Endothelial cell of umbilical vein (primary cell): ENCODE results near the gene SSNA1. TPM values are rescaled to one million over a fixed set of nuclear protein-coding genes. Genes with fewer than 3 reads are reported as not detected.

Source experiments
- BruUV-seq: library from RNA; stranded (reverse); fragments of 400-500 nt; replicated peaks from 2 replicates; lab custom pipeline; 2021; lab: Mats Ljungman, UMichigan
- CTCF ChIA-PET: fragments of 300-600, 350-600 bp; sonication (Branson Sonifier 250); formaldehyde crosslinking; loops from one replicate; lab custom pipeline; 2021; ENCODE audit warnings: antibody characterized with exemption, inconsistent platforms; lab: Charles Lee
- POLR2A ChIA-PET: fragments of 300-600, 350-600 bp; sonication (Branson Sonifier 250); formaldehyde crosslinking; loops from one replicate; lab custom pipeline; 2021; ENCODE audit warnings: antibody characterized with exemption, inconsistent platforms; lab: Charles Lee
- DNase-seq: peaks from one replicate; pipeline ENCODE4 v3.0.0-alpha.2; 2011; ENCODE audit warnings: low read depth, low spot score
- FAIRE-seq: peaks from 2 replicates; lab custom pipeline; 2011; peaks lifted over from hg19 to GRCh38; lab: Jason Lieb, UNC
- H2AFZ ChIP-seq: 2 replicates; pipeline ENCODE4 v1.6.0; 2012; ENCODE audit warnings: low read depth, low read length, control low read depth, inconsistent platforms
- H3K27ac ChIP-seq: 2 replicates; pipeline ENCODE4 v1.5.1; 2011; ENCODE audit warnings: low read depth, mild to moderate bottlenecking, control low read depth, low read length, moderate library complexity; ENCODE audit not compliant: insufficient read depth
- H3K27me3 ChIP-seq, 2 experiments: 2 replicates each; pipeline versions ENCODE4 v1.6.0 to v1.6.1; 2011; ENCODE audit warnings: low read length in 2 of 2, mixed read lengths in 1 of 2; ENCODE audit not compliant: control insufficient read depth in 2 of 2, insufficient read depth in 2 of 2
- H3K36me3 ChIP-seq, 2 experiments: 2 replicates in 1 of 2; 3 replicates in 1 of 2; pipeline ENCODE4 v1.5.1; 2011; ENCODE audit warnings: low read length in 2 of 2, mild to moderate bottlenecking in 1 of 2, moderate library complexity in 1 of 2; ENCODE audit not compliant: control insufficient read depth in 2 of 2, insufficient read depth in 2 of 2; ENCODE audit errors: extremely low read depth in 1 of 2
- H3K4me1 ChIP-seq: 3 replicates; pipeline ENCODE4 v1.5.1; 2011; ENCODE audit warnings: mild to moderate bottlenecking, low read length; ENCODE audit not compliant: control insufficient read depth, insufficient read depth; ENCODE audit errors: extremely low read depth
- H3K4me2 ChIP-seq: 2 replicates; pipeline ENCODE4 v1.6.1; 2011; ENCODE audit warnings: low read length, control low read depth, mixed read lengths; ENCODE audit not compliant: insufficient read depth
- H3K4me3 ChIP-seq, 3 experiments: fragments of 200-600 bp in 1 of 3; sonication (generic), shearing (Covaris generic) in 1 of 3; replicated peaks in 1 of 3; 2 replicates each; pipeline ENCODE4 v1.5.1; 2011 to 2016; ENCODE audit warnings: control low read depth in 3 of 3, low read length in 3 of 3, mild to moderate bottlenecking in 2 of 3, inconsistent platforms in 1 of 3, low read depth in 1 of 3, moderate library complexity in 1 of 3; ENCODE audit not compliant: insufficient read depth in 1 of 3
- H3K79me2 ChIP-seq: 2 replicates; pipeline ENCODE4 v1.6.0; 2012; ENCODE audit warnings: low read length, inconsistent platforms; ENCODE audit not compliant: control insufficient read depth, insufficient read depth
- H3K9ac ChIP-seq: replicated peaks from 2 replicates; pipeline ENCODE3; 2011; ENCODE audit warnings: low read length, control low read depth; ENCODE audit not compliant: insufficient read depth; ENCODE audit errors: extremely low read depth
- H3K9me1 ChIP-seq: replicated peaks from 3 replicates; pipeline ENCODE4 v1.6.0; 2011; ENCODE audit warnings: mild to moderate bottlenecking, low read length; ENCODE audit not compliant: control insufficient read depth, insufficient read depth; ENCODE audit errors: extremely low read depth
- H3K9me3 ChIP-seq: replicated peaks from 2 replicates; pipeline ENCODE4 v1.5.1; 2012; ENCODE audit warnings: low read length, inconsistent platforms; ENCODE audit not compliant: control insufficient read depth, insufficient read depth
- H4K20me1 ChIP-seq: replicated peaks from 2 replicates; pipeline ENCODE3; 2011; ENCODE audit warnings: mild to moderate bottlenecking, low read length; ENCODE audit not compliant: control insufficient read depth, insufficient read depth; ENCODE audit errors: extremely low read depth
- EZH2 ChIP-seq: IDR thresholded peaks from 2 replicates; pipeline ENCODE4 v1.6.1; 2012; ENCODE audit warnings: borderline replicate concordance, low read depth, mild to moderate bottlenecking, moderate library complexity, low read length, inconsistent platforms; ENCODE audit not compliant: severe bottlenecking
- FOS ChIP-seq: IDR thresholded peaks from 2 replicates; pipeline ENCODE4 v1.6.1; 2011; ENCODE audit warnings: mild to moderate bottlenecking, low read length, moderate library complexity, borderline replicate concordance; ENCODE audit not compliant: insufficient read depth
- JUN ChIP-seq: IDR thresholded peaks from 2 replicates; pipeline ENCODE4 v1.6.1; 2011; ENCODE audit warnings: borderline replicate concordance, low read depth; ENCODE audit not compliant: insufficient read length, insufficient read depth
- dilution Hi-C: fragments of 300-500 bp; cut with MboI; formaldehyde crosslinking; loops from one replicate; pipeline ENCODE4 v1.15.0; 2019; ENCODE audit warnings: low sequenced_read_pairs; ENCODE audit not compliant: extremely low pct_ligation_motif_present
- intact Hi-C: fragments of 100-400 bp; cut with micrococcal nuclease; formaldehyde crosslinking; loops from one replicate; pipeline ENCODE4 v1.10.0; 2022
- polyA plus RNA-seq, 4 experiments: library from polyadenylated mRNA; depleted of rRNA in 3 of 4; stranded (reverse) in 3 of 4; unstranded in 1 of 4; fragments of >200 nt; gene quantifications; 2 replicates each; pipeline versions ENCODE4 v1.2.1 to v1.2.3, GENCODE V29; 2011 to 2012; ENCODE audit warnings: missing spikeins in 1 of 4
- total RNA-seq: library from RNA; stranded (reverse); gene quantifications from 2 replicates; pipeline ENCODE4 v1.2.3, GENCODE V29; 2021

SSNA1 gene
- total and polyA plus RNA-seq, 2 donors (not counting 3 experiments of a cell fraction or from before 2014, with no cell fraction given): 89.0 to 146 TPM

DNA sequence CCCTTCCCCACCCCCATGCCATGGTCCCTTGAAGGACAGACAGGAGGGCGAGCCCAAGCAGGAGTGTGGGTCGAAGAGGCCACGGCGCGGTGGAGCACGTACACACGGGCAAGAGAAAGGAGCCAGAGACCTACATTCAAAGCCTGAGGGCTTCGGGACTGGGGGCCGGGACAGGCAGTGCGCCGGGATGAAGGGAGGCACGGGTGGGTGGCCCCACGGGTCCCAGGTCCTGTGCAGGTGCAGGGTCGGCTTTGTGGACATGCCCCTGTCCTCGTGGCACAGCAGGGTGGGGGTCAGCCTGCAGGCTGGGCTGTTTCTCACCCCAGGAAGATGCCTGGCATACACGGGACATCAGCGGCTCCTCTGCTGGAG lies 28.4 kb upstream of the SSNA1 start:
- H3K27ac ChIP-seq: no peak overlapping the region
- H3K9me1 ChIP-seq: no peaks in the 10 kb centered on the region
- H3K4me2 ChIP-seq: no peak overlapping the region
- ChIA-PET POLR2A (no interaction called here), CTCF (interaction anchor here (1.8 kb wide), 1 partner anchor 16 kb away, joined by 5 read pairs; no protein-coding TSS in a partner anchor)
- peaks cover 12 to 24% of the 10 kb centered on the region in 2 experiments for H3K27me3 ChIP-seq
- H3K4me1 ChIP-seq: peaks cover 3% of the 10 kb centered on the region
- intact Hi-C loops: no loop called here
- TF ChIP-seq FOS: no peak
- peak; percentile 53 for TF ChIP-seq EZH2
- no peaks in the 10 kb centered on the region for H4K20me1 ChIP-seq
- dilution Hi-C loops: no loop called here
- H3K36me3 ChIP-seq: no peaks in the 10 kb centered on the region
- no peaks in the 10 kb centered on the region for H3K9me3 ChIP-seq
- no TSS peak for BruUV-seq
- no peak overlapping the region for H3K9ac ChIP-seq
- FAIRE-seq (no peak), DNase-seq (no peak)
- no peak overlapping the region for H3K4me3 ChIP-seq
- no peaks in the 10 kb centered on the region for H3K79me2 ChIP-seq
- H2AFZ ChIP-seq: no peak overlapping the region

DNA sequence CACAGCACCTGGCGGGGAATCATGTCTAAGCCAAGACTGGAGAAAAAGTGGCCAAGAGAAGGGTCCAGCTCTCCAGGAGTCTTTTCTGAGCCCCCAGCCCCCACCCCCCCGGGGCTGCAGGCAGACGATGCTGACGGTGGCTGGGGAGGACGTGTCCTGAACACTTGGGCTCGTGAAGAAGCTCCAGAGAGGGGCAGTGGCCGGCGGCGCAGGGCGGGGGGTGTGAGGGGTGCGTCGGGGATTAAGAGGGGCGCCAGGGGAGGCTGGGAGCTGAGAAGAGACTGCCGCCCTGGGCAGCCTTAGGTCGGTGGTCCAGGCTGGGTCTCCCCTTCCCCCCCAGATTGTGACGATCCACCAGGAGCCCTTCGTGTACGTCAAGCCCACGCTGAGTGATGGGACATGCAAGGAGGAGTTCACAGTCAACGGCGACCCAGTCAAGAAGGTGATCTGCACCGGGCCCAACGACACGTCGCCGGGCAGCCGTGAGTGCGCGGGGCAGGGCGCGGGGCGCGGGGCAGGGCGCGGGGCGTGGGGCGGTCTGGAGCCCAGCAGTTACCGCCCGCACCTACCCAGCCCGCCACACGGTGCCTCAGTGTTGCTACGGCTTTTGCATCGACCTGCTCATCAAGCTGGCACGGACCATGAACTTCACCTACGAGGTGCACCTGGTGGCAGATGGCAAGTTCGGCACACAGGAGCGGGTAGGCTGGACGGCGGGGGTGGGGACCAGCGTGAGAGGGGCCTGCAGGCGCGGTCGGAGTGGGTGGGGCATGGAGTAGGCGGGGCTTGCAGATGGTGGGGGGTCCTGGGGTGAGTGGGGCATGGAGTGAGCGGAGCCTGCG lies 27.5 kb upstream of the SSNA1 start:
- POLR2A ChIA-PET: no interaction called here
- H3K27ac ChIP-seq: no peak overlapping the region
- H2AFZ ChIP-seq: no peak overlapping the region
- BruUV-seq: no TSS peak
- TF ChIP-seq EZH2 (peak; percentile 2), JUN (no peak)
- H3K9me1 ChIP-seq: no peaks in the 10 kb centered on the region
- DNase-seq (no peak), FAIRE-seq (no peak)
- CTCF ChIA-PET: no interaction called here
- peaks cover 12 to 24% of the 10 kb centered on the region in 2 experiments for H3K27me3 ChIP-seq
- no peaks in the 10 kb centered on the region for H4K20me1 ChIP-seq
- H3K9me3 ChIP-seq: no peaks in the 10 kb centered on the region
- no peaks in the 10 kb centered on the region for H3K36me3 ChIP-seq
- no peak overlapping the region for H3K4me2 ChIP-seq
- H3K4me1 ChIP-seq: peaks cover 3% of the 10 kb centered on the region
- intact Hi-C loops: no loop called here
- no peaks in the 10 kb centered on the region for H3K79me2 ChIP-seq
- dilution Hi-C loops: no loop called here
- H3K9ac ChIP-seq: no peak overlapping the region
- no peak overlapping the region for H3K4me3 ChIP-seq
